ENCODE measurements around the gene CALCOCO2. TPM values are rescaled to one million over a fixed set of nuclear protein-coding genes. Genes with fewer than 3 reads are reported as not detected.
"Not testable (repeated sequence)": the region's sequence is repeated elsewhere in the genome, so short reads cannot be mapped to it uniquely, and the experiment has no call there.

The CALCOCO2 gene
- total RNA-seq, 4 donors from 2014 or later, result 97.7 to 112 (median 106) TPM

- 89% methylated on average over 4 of the region's 4 CpGs for WGBS, 2 donors
- no peak overlapping the region for H3K4me3 ChIP-seq (ENCODE audit: low read depth, poor library complexity, severe bottlenecking)
- intact Hi-C loops (cut with DNase I; ENCODE audit: low total_unique reads), result no loop called here
Measured at GRCh38 chr17:48860456-48860855, 29.6 kb downstream of the CALCOCO2 start.

GRCh38 chr17:48868916-48869500 is 38.2 kb downstream of the CALCOCO2 start:
- TF ChIP-seq POLR2A (IDR thresholded peaks at IDR 0.05) (no peak), CTCF (IDR thresholded peaks at IDR 0.05) (no peak)

More at GRCh38 chr17:48860456-48860855, 29.6 kb downstream of the CALCOCO2 start:
- no peak for DNase-seq (ENCODE audit: low spot score in 2 of 2)
- TF ChIP-seq CTCF (IDR thresholded peaks at IDR 0.05) (no peak), POLR2A (IDR thresholded peaks at IDR 0.05) (no peak)

GRCh38 chr17:48869821-48870318 is 39.0 kb downstream of the CALCOCO2 start:
- peak in 1 of 2 donors; percentile 60 for DNase-seq (ENCODE audit: low spot score in 2 of 2)
- WGBS, 2 donors, result 70 to 73% methylated on average over 6 of the region's 6 CpGs
- no peak overlapping the region for H3K4me3 ChIP-seq (ENCODE audit: low read depth, poor library complexity, severe bottlenecking)
- intact Hi-C loops (cut with DNase I; ENCODE audit: low total_unique reads), result no loop called here
- TF ChIP-seq POLR2A (IDR thresholded peaks at IDR 0.05) (no peak), CTCF (IDR thresholded peaks at IDR 0.05) (no peak)

More at GRCh38 chr17:48868916-48869500, 38.2 kb downstream of the CALCOCO2 start:
- 68 to 70% methylated on average over 3 of the region's 3 CpGs for whole genome bisulfite sequencing, 2 donors
- DNase-seq (ENCODE audit: low spot score in 2 of 2), result no peak
- no peak overlapping the region for H3K4me3 ChIP-seq (ENCODE audit: low read depth, poor library complexity, severe bottlenecking)
- intact Hi-C loops (cut with DNase I; ENCODE audit: low total_unique reads), result no loop called here

DNA sequence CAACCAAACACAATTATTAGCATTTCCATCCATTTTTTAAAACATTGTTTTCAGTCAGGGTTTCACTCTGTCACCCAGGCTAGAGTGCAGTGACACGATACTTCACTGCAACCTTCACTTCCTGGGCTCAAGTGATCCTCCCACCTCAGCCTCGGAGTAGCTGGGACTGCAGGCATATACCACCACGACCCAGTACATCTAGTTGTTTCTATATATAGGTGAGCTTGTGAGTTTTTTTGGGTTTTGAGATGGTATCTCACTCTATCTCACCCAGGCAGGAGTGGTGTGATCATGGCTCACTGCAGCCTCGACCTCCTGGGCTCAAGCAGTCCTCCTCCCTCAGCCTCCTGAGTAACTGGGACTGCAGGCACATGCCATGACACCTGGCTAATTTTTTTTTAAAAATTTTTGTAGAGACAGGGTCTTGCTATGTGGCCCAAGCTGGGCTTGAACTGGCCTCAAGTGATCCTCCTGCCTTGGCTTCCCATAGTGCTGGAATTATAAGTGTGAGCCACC is 40.3 kb downstream of the CALCOCO2 start:
- WGBS, 2 donors, result 73 to 75% methylated on average over 4 of the region's 4 CpGs
- no peak overlapping the region for H3K4me3 ChIP-seq (ENCODE audit: low read depth, poor library complexity, severe bottlenecking)
- intact Hi-C loops (cut with DNase I; ENCODE audit: low total_unique reads), result no loop called here
- DNase-seq (ENCODE audit: low spot score in 2 of 2), result no peak
- TF ChIP-seq CTCF (IDR thresholded peaks at IDR 0.05), result no peak
- no peak for TF ChIP-seq POLR2A (IDR thresholded peaks at IDR 0.05)

GRCh38 chr17:48871551-48872351 is 40.9 kb downstream of the CALCOCO2 start:
- no peak overlapping the region for H3K4me3 ChIP-seq (ENCODE audit: low read depth, poor library complexity, severe bottlenecking)
- intact Hi-C loops (cut with DNase I; ENCODE audit: low total_unique reads), result no loop called here
- no peak for TF ChIP-seq POLR2A (IDR thresholded peaks at IDR 0.05)
- TF ChIP-seq CTCF (IDR thresholded peaks at IDR 0.05), result no peak
- WGBS, 2 donors, result 53 to 61% methylated on average over 11 of the region's 11 CpGs
- DNase-seq (ENCODE audit: low spot score in 2 of 2), result no peak

- DNase-seq (ENCODE audit: low spot score in 2 of 2); intact Hi-C loops (cut with DNase I; ENCODE audit: low total_unique reads); H3K4me3 ChIP-seq (ENCODE audit: low read depth, poor library complexity, severe bottlenecking): not testable (repeated sequence)
- WGBS, 2 donors, result 69 to 86% methylated on average over 3 of the region's 3 CpGs
Measured at GRCh38 chr17:48872409-48872808, 41.6 kb downstream of the CALCOCO2 start.
